Activated T-helper 17 cell treated with anti-CD3 and anti-CD28 coated beads, Interleukin-2, amount 50 U/mL, for 72 hours (primary cell): ENCODE results near the gene SENP6. TPM values are rescaled to one million over a fixed set of nuclear protein-coding genes. Genes with fewer than 3 reads are reported as not detected.
"Not testable (repeated sequence)": the region's sequence is repeated elsewhere in the genome, so short reads cannot be mapped to it uniquely, and the experiment has no call there.

ENCODE experiments used
- ATAC-seq: fragments of 150-1000 bp; cut with Tn5 transposase; replicated peaks from 2 replicates; pipeline ENCODE4 v1.10.0; 2021; ENCODE audit warnings: mild to moderate bottlenecking, moderate library complexity
- H3K27ac Mint-ChIP-seq: one replicate; pipeline ENCODE4 v1.8.0; 2022; ENCODE audit warnings: mixed read lengths
- H3K27me3 Mint-ChIP-seq: one replicate; pipeline ENCODE4 v1.8.0; 2022; ENCODE audit warnings: mixed read lengths
- H3K36me3 Mint-ChIP-seq: one replicate; pipeline ENCODE4 v1.8.0; 2022; ENCODE audit warnings: low read depth, mild to moderate bottlenecking, mixed read lengths
- H3K4me1 Mint-ChIP-seq: one replicate; pipeline ENCODE4 v1.8.0; 2022; ENCODE audit warnings: mixed read lengths
- H3K4me3 Mint-ChIP-seq: one replicate; pipeline ENCODE4 v1.8.0; 2022; ENCODE audit warnings: mild to moderate bottlenecking, mixed read lengths
- H3K9me3 Mint-ChIP-seq: one replicate; pipeline ENCODE4 v1.8.0; 2022; ENCODE audit warnings: mixed read lengths
- total RNA-seq, 2 donors: library from RNA; stranded (reverse); gene quantifications; one replicate each; pipeline ENCODE4 v1.2.3, GENCODE V29; 2022

SENP6 gene
- total RNA-seq, 2 donors from 2014 or later: 60.0 to 68.3 TPM

GRCh38 chr6:75723382-75723781, 121.7 kb downstream of the SENP6 start:
- no peak for ATAC-seq
- no peak overlapping the region for H3K27ac Mint-ChIP-seq

GRCh38 chr6:75727206-75727605, 125.5 kb downstream of the SENP6 start:
- Mint-ChIP-seq H3K4me1 (no peaks in the 10 kb centered on the region), H3K9me3 (no peaks in the 10 kb centered on the region), H3K27ac (no peak overlapping the region), H3K27me3 (no peaks in the 10 kb centered on the region), H3K4me3 (no peak overlapping the region), H3K36me3 (no peaks in the 10 kb centered on the region)
- no peak for ATAC-seq

More at GRCh38 chr6:75723382-75723781, 121.7 kb downstream of the SENP6 start:
- H3K27me3 Mint-ChIP-seq: no peaks in the 10 kb centered on the region
- no peaks in the 10 kb centered on the region for H3K4me1 Mint-ChIP-seq
- H3K9me3 Mint-ChIP-seq: no peaks in the 10 kb centered on the region
- H3K4me3 Mint-ChIP-seq: no peak overlapping the region
- no peaks in the 10 kb centered on the region for H3K36me3 Mint-ChIP-seq

GRCh38 chr6:75731029-75731428, 129.3 kb downstream of the SENP6 start:
- not testable (repeated sequence) for H3K36me3 Mint-ChIP-seq, H3K27ac Mint-ChIP-seq, H3K9me3 Mint-ChIP-seq

GRCh38 chr6:75735491-75736186, 134.0 kb downstream of the SENP6 start:
- no peaks in the 10 kb centered on the region for H3K36me3 Mint-ChIP-seq
- H3K4me3 Mint-ChIP-seq: no peak overlapping the region
- H3K9me3 Mint-ChIP-seq: no peaks in the 10 kb centered on the region
- ATAC-seq: no peak
- H3K27me3 Mint-ChIP-seq: no peaks in the 10 kb centered on the region
- H3K4me1 Mint-ChIP-seq: no peaks in the 10 kb centered on the region
- H3K27ac Mint-ChIP-seq: no peak overlapping the region

More at GRCh38 chr6:75731029-75731428, 129.3 kb downstream of the SENP6 start:
- not testable (repeated sequence) for H3K27me3 Mint-ChIP-seq, ATAC-seq, H3K4me1 Mint-ChIP-seq, H3K4me3 Mint-ChIP-seq

GRCh38 chr6:75743971-75744370, 142.3 kb downstream of the SENP6 start:
- no peaks in the 10 kb centered on the region for H3K36me3 Mint-ChIP-seq
- ATAC-seq: no peak
- H3K27ac Mint-ChIP-seq: no peak overlapping the region
- no peak overlapping the region for H3K4me3 Mint-ChIP-seq
- H3K9me3 Mint-ChIP-seq: no peaks in the 10 kb centered on the region
- peaks cover 19% of the 10 kb centered on the region for H3K27me3 Mint-ChIP-seq
- no peaks in the 10 kb centered on the region for H3K4me1 Mint-ChIP-seq

- Mint-ChIP-seq H3K27ac (no peak overlapping the region), H3K36me3 (no peaks in the 10 kb centered on the region), H3K4me1 (no peaks in the 10 kb centered on the region), H3K27me3 (peaks cover 23% of the 10 kb centered on the region), H3K4me3 (no peak overlapping the region), H3K9me3 (no peaks in the 10 kb centered on the region)
- no peak for ATAC-seq
Measured at GRCh38 chr6:75745404-75745803, 143.7 kb downstream of the SENP6 start.

- no peak for ATAC-seq
- Mint-ChIP-seq H3K27ac (no peak overlapping the region), H3K27me3 (peaks cover 23% of the 10 kb centered on the region), H3K4me3 (no peak overlapping the region), H3K36me3 (no peaks in the 10 kb centered on the region), H3K9me3 (no peaks in the 10 kb centered on the region), H3K4me1 (no peaks in the 10 kb centered on the region)
Measured at GRCh38 chr6:75746221-75746620, 144.5 kb downstream of the SENP6 start.

- H3K4me1 Mint-ChIP-seq: no peaks in the 10 kb centered on the region
- H3K9me3 Mint-ChIP-seq: no peaks in the 10 kb centered on the region
- H3K27me3 Mint-ChIP-seq: peaks cover 18% of the 10 kb centered on the region
- no peak for ATAC-seq
- no peak overlapping the region for H3K27ac Mint-ChIP-seq
- H3K4me3 Mint-ChIP-seq: peak overlapping the region; percentile 2
- no peaks in the 10 kb centered on the region for H3K36me3 Mint-ChIP-seq
Measured at GRCh38 chr6:75747152-75747992, 145.7 kb downstream of the SENP6 start.

GRCh38 chr6:75748003-75748742, 146.5 kb downstream of the SENP6 start:
- H3K9me3 Mint-ChIP-seq: no peaks in the 10 kb centered on the region
- ATAC-seq: peak; percentile 3
- no peaks in the 10 kb centered on the region for H3K4me1 Mint-ChIP-seq
- H3K4me3 Mint-ChIP-seq: peak overlapping the region; percentile 88
- H3K27me3 Mint-ChIP-seq: peaks cover 17% of the 10 kb centered on the region
- no peaks in the 10 kb centered on the region for H3K36me3 Mint-ChIP-seq
- no peak overlapping the region for H3K27ac Mint-ChIP-seq

GRCh38 chr6:75748743-75749538, 147.3 kb downstream of the SENP6 start, which contains the start of gene MYO6:
MYO6 (plus strand) TSS chr6:75749239; CDS start chr6:75817548, 68,309 bp downstream.
- H3K36me3 Mint-ChIP-seq: no peaks in the 10 kb centered on the region
- H3K27me3 Mint-ChIP-seq: peaks cover 14% of the 10 kb centered on the region
- H3K27ac Mint-ChIP-seq: peak within 1 kb of the TSS; percentile 55

GRCh38 chr6:75751443-75751842, 149.8 kb downstream of the SENP6 start:
- no peak overlapping the region for H3K27ac Mint-ChIP-seq
- no peaks in the 10 kb centered on the region for H3K9me3 Mint-ChIP-seq
- no peaks in the 10 kb centered on the region for H3K36me3 Mint-ChIP-seq
- H3K4me1 Mint-ChIP-seq: no peaks in the 10 kb centered on the region
- no peak for ATAC-seq
- H3K4me3 Mint-ChIP-seq: no peak overlapping the region
- peaks cover 8% of the 10 kb centered on the region for H3K27me3 Mint-ChIP-seq

More at GRCh38 chr6:75748743-75749538, 147.3 kb downstream of the SENP6 start, which contains the start of gene MYO6:
- Mint-ChIP-seq H3K4me1 (no peaks in the 10 kb centered on the region), H3K4me3 (peak within 1 kb of the TSS; percentile 88), H3K9me3 (no peaks in the 10 kb centered on the region)
- ATAC-seq: peak; percentile 88

- Mint-ChIP-seq H3K36me3 (no peaks in the 10 kb centered on the region), H3K27ac (no peak overlapping the region), H3K4me3 (no peak overlapping the region), H3K9me3 (no peaks in the 10 kb centered on the region), H3K4me1 (no peaks in the 10 kb centered on the region), H3K27me3 (peaks cover 6% of the 10 kb centered on the region)
- ATAC-seq: no peak
Measured at GRCh38 chr6:75752365-75752764, 150.7 kb downstream of the SENP6 start.

GRCh38 chr6:75755704-75756103, 154.0 kb downstream of the SENP6 start:
- Mint-ChIP-seq H3K4me1 (no peaks in the 10 kb centered on the region), H3K36me3 (no peaks in the 10 kb centered on the region), H3K4me3 (no peak overlapping the region), H3K27me3 (no peaks in the 10 kb centered on the region), H3K27ac (no peak overlapping the region), H3K9me3 (no peaks in the 10 kb centered on the region)
- no peak for ATAC-seq

GRCh38 chr6:75757295-75757694, 155.6 kb downstream of the SENP6 start:
- Mint-ChIP-seq H3K4me1 (no peaks in the 10 kb centered on the region), H3K9me3 (no peaks in the 10 kb centered on the region), H3K4me3 (no peak overlapping the region), H3K27ac (no peak overlapping the region), H3K36me3 (no peaks in the 10 kb centered on the region), H3K27me3 (no peaks in the 10 kb centered on the region)
- no peak for ATAC-seq
